IPS-18c (cell line): ENCODE data around the gene KDM2B.

Experiments
- H3K4me3 ChIP-seq: 2 replicates; pipeline ENCODE4 v1.7.0; 2013; ENCODE audit warnings: low read depth, mild to moderate bottlenecking, low read length, moderate library complexity; ENCODE audit not compliant: insufficient read depth
- H3K9me3 ChIP-seq: one replicate; pipeline ENCODE4 v1.6.1; 2013; ENCODE audit warnings: mild to moderate bottlenecking, low read length, moderate library complexity; ENCODE audit not compliant: control insufficient read depth, insufficient read depth

KDM2B gene

GRCh38 chr12:121442028-121442948 is 138.5 kb downstream of the KDM2B start:
- no peak overlapping the region for H3K4me3 ChIP-seq
- H3K9me3 ChIP-seq: no peaks in the 10 kb centered on the region

- Histone ChIP-seq H3K4me3 (no peak overlapping the region), H3K9me3 (no peaks in the 10 kb centered on the region)
These were observed 139.3 kb downstream of the KDM2B start for GRCh38 chr12:121441555-121441954.

GRCh38 chr12:121440768-121441167 is 140.1 kb downstream of the KDM2B start:
- H3K9me3 ChIP-seq: no peaks in the 10 kb centered on the region
- no peak overlapping the region for H3K4me3 ChIP-seq

- no peaks in the 10 kb centered on the region for H3K9me3 ChIP-seq
These were observed 141.1 kb downstream of the KDM2B start for GRCh38 chr12:121439715-121440114.

GRCh38 chr12:121438905-121439304 is 141.9 kb downstream of the KDM2B start:
- H3K9me3 ChIP-seq: no peaks in the 10 kb centered on the region
- H3K4me3 ChIP-seq: no peak overlapping the region

More at GRCh38 chr12:121439715-121440114, 141.1 kb downstream of the KDM2B start:
- H3K4me3 ChIP-seq: no peak overlapping the region

- no peaks in the 10 kb centered on the region for H3K9me3 ChIP-seq
- H3K4me3 ChIP-seq: no peak overlapping the region
These were observed 144.1 kb downstream of the KDM2B start for GRCh38 chr12:121436706-121437105.

GRCh38 chr12:121432740-121433480 is 147.9 kb downstream of the KDM2B start:
- no peak overlapping the region for H3K4me3 ChIP-seq

GRCh38 chr12:121430833-121431415 is 149.9 kb downstream of the KDM2B start:
- Histone ChIP-seq H3K4me3 (no peak overlapping the region), H3K9me3 (no peaks in the 10 kb centered on the region)

More at GRCh38 chr12:121432740-121433480, 147.9 kb downstream of the KDM2B start:
- H3K9me3 ChIP-seq: no peaks in the 10 kb centered on the region

GRCh38 chr12:121428883-121429282 is 151.9 kb downstream of the KDM2B start:
- Histone ChIP-seq H3K4me3 (no peak overlapping the region), H3K9me3 (no peaks in the 10 kb centered on the region)

- H3K9me3 ChIP-seq: no peaks in the 10 kb centered on the region
- H3K4me3 ChIP-seq: no peak overlapping the region
These were observed 153.2 kb downstream of the KDM2B start for GRCh38 chr12:121427556-121428050.

- Histone ChIP-seq H3K4me3 (no peak overlapping the region), H3K9me3 (no peaks in the 10 kb centered on the region)
These were observed 156.2 kb downstream of the KDM2B start for GRCh38 chr12:121424624-121424975.

GRCh38 chr12:121423682-121424623 is 156.9 kb downstream of the KDM2B start:
- Histone ChIP-seq H3K4me3 (no peak overlapping the region), H3K9me3 (no peaks in the 10 kb centered on the region)

- Histone ChIP-seq H3K4me3 (no peak overlapping the region), H3K9me3 (no peaks in the 10 kb centered on the region)
These were observed 157.6 kb downstream of the KDM2B start for GRCh38 chr12:121423253-121423652.

GRCh38 chr12:121420109-121420508 is 160.7 kb downstream of the KDM2B start:
- H3K9me3 ChIP-seq: no peaks in the 10 kb centered on the region
- no peak overlapping the region for H3K4me3 ChIP-seq

GRCh38 chr12:121417847-121418246 is 163.0 kb downstream of the KDM2B start:
- H3K4me3 ChIP-seq: no peak overlapping the region
- no peaks in the 10 kb centered on the region for H3K9me3 ChIP-seq

GRCh38 chr12:121413917-121414316 is 166.9 kb downstream of the KDM2B start:
- Histone ChIP-seq H3K9me3 (no peaks in the 10 kb centered on the region), H3K4me3 (no peak overlapping the region)

GRCh38 chr12:121405211-121405610 is 175.6 kb downstream of the KDM2B start:
- no peaks in the 10 kb centered on the region for H3K9me3 ChIP-seq
- H3K4me3 ChIP-seq: no peak overlapping the region
